Measurements from ENCODE around the gene KMT2D. TPM values are rescaled to one million over a fixed set of nuclear protein-coding genes. Genes with fewer than 3 reads are reported as not detected.

Gene KMT2D
- total RNA-seq, 2 donors from 2014 or later, result 82.7 to 99.7 TPM

DNA sequence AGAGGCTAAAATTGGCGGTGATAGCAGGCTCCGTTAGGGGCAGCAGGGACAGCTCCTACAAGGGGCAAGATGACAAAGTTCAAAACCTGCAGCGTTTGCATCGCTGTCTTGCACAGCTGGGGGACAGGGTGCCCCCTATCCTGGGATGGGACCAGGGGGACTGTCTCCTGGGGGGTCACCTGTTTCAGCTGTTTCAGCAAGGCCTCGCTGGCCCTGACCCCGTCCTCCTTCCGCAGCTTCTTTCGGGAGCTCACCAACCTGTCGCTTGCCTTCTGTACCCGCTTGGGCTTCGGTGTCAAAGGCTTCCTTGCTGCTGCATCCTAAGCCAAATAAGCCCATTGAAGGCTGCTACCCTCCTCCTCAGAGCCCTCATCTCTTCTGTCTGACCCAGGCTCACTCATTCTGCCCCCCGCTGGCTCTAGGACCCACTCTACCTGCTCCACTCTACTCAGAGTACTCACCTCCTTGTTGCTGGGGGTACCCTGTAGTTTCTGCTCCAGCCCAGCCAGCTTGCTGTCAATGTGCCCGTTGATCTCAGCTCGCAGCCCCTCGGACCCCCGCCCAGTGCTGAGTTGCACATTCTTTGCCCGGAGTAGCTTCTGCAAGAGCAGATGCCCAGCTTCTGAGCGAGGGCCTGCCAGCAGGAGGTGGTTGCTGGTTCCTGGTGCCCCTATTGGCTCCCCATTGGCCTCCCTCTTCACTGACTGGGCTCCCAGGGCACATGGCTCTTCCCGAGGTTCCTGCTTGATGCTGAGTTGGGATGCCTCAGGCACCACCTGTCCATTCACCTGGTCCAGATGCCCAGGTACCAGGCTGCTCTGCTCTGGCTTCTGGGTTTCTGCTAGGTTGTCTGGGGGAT, 29.7 kb downstream of the KMT2D start:
- no peak overlapping the region for H3K27ac ChIP-seq
- no peaks in the 10 kb centered on the region for H3K27me3 ChIP-seq (replicated peaks; ENCODE audit: insufficient read depth)
- no peak for DNase-seq (ENCODE audit: low spot score)
- H3K4me3 ChIP-seq, result no peak overlapping the region
- WGBS, result 91% methylated on average over 19 of the region's 19 CpGs
- no peaks in the 10 kb centered on the region for H3K9me3 ChIP-seq
- TF ChIP-seq POLR2AphosphoS5 (IDR thresholded peaks at IDR 0.05) (no peak), CTCF (IDR thresholded peaks at IDR 0.05) (no peak), POLR2A (IDR thresholded peaks at IDR 0.05) (no peak)
- intact Hi-C loops (cut with DNase I), result no loop called here
- no peaks in the 10 kb centered on the region for H3K4me1 ChIP-seq (replicated peaks)
- H3K36me3 ChIP-seq, result peaks cover 14 to 35% of the 10 kb centered on the region in 2 donors

DNA sequence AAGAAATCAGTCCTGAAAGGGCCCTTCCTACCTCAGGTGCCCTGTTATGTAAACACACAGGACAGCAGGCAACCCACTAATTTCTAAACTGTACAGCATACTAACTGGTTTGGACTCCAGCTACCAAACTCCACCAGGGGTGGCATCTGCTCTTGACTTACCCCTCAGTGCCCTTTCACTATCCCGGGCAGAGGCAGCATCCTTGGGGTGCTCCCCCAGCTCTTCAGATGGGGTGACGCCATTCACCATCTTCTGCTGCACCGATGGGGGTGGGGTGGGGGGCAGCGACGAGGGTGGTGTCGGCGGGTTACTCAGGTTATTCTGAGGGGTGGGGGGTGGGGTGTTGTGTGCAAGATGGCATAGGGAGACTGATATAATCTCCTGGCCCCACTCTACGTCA, 30.5 kb downstream of the KMT2D start:
- H3K4me3 ChIP-seq, result no peak overlapping the region
- no peak overlapping the region for H3K27ac ChIP-seq
- H3K27me3 ChIP-seq (replicated peaks; ENCODE audit: insufficient read depth), result no peaks in the 10 kb centered on the region
- no peak for DNase-seq (ENCODE audit: low spot score)
- intact Hi-C loops (cut with DNase I), result no loop called here
- H3K9me3 ChIP-seq, result no peaks in the 10 kb centered on the region
- H3K36me3 ChIP-seq, result peaks cover 15 to 36% of the 10 kb centered on the region in 2 donors
- no peaks in the 10 kb centered on the region for H3K4me1 ChIP-seq (replicated peaks)
- 89% methylated on average over 8 of the region's 8 CpGs for WGBS
- TF ChIP-seq CTCF (IDR thresholded peaks at IDR 0.05) (no peak), POLR2AphosphoS5 (IDR thresholded peaks at IDR 0.05) (no peak), POLR2A (IDR thresholded peaks at IDR 0.05) (no peak)

DNA sequence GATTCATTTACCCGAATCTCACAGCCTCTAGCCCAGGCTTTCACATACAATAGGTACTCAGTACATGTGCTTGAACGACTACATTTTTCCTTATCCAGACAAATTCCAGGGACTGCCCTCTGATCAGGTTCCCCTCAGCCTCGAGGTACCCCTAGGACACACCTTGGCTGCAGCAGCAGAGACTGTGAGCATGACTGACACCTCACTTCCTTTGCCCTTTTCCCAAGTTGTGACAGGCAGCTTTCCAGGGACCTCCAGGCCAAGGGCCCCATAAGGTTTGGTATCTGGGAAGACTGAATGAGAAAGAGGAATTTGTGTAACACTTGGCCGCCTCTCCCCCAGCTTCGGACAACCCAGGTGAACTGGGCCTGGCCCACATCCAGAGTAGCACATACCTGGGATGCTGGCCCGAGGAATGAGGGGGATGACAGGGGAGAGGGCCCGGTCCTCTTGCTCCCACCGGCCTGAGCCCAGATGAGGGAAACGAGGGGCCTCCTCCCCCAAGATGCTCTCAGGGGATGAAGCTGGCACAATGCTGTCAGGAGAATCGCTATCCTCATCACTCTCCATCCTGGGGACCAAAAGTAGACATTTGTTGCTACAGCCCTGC, 31.8 kb downstream of the KMT2D start:
- intact Hi-C loops (cut with DNase I), result no loop called here
- TF ChIP-seq POLR2AphosphoS5 (IDR thresholded peaks at IDR 0.05) (no peak), POLR2A (IDR thresholded peaks at IDR 0.05) (no peak), CTCF (IDR thresholded peaks at IDR 0.05) (no peak)
- Histone ChIP-seq H3K9me3 (no peaks in the 10 kb centered on the region), H3K36me3 (peaks cover 15 to 36% of the 10 kb centered on the region in 2 donors), H3K27ac (no peak overlapping the region), H3K4me3 (no peak overlapping the region), H3K27me3 (replicated peaks; ENCODE audit: insufficient read depth) (no peaks in the 10 kb centered on the region), H3K4me1 (replicated peaks) (no peaks in the 10 kb centered on the region)
- 90% methylated on average over 10 of the region's 10 CpGs for WGBS
- no peak for DNase-seq (ENCODE audit: low spot score)

DNA sequence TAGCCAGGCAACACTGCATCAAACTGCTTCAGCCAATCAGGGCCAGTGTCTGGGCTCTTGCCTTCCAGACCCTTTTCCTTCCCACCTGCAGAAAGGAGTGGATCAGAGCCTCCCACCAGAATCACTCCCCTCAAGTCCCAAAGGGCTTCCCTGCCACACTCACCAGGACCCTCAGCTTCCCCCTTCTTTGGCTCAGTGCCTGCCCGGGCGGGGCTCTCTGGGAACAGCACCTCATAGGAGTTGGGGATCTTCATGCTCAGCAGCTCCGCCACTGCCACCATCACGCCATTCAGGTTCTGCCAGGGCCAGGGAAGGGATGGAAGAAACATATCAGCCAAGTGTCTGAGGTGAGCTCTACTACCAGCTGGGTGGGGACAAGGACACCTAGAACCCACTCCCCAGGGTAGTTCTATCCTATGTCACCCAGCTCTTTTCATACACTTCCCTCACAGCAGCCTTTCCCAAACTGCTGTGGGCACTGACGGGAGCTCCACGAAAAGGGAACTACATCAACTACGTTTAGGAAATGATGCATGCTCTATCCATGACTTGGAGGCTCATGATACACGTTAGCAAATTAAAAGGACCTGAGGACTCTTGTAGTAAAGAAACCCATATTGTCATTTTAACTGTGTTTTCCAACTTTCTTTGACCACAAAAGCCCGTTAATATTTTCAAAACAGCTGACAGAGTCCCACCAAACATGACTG, 32.6 kb downstream of the KMT2D start:
- H3K36me3 ChIP-seq, result peaks cover 15 to 30% of the 10 kb centered on the region in 2 donors
- TF ChIP-seq CTCF (IDR thresholded peaks at IDR 0.05) (no peak), POLR2A (IDR thresholded peaks at IDR 0.05) (no peak), POLR2AphosphoS5 (IDR thresholded peaks at IDR 0.05) (no peak)
- no peak overlapping the region for H3K27ac ChIP-seq

More for the DNA sequence above, 32.6 kb downstream of the KMT2D start:
- no peak for DNase-seq (ENCODE audit: low spot score)
- Histone ChIP-seq H3K27me3 (replicated peaks; ENCODE audit: insufficient read depth) (no peaks in the 10 kb centered on the region), H3K4me3 (no peak overlapping the region), H3K4me1 (replicated peaks) (no peaks in the 10 kb centered on the region), H3K9me3 (no peaks in the 10 kb centered on the region)
- intact Hi-C loops (cut with DNase I), result no loop called here
- 86% methylated on average over 9 of the region's 9 CpGs for WGBS

Data from prostate gland (tissue), 2 donors.